G401 (cell line): ENCODE data around the gene AADACL3. TPM values are rescaled to one million over a fixed set of nuclear protein-coding genes. Genes with fewer than 3 reads are reported as not detected.
"Not testable (repeated sequence)": the region's sequence is repeated elsewhere in the genome, so short reads cannot be mapped to it uniquely, and the experiment has no call there.

ENCODE experiments used
- DNase-seq: peaks from one replicate; pipeline ENCODE4 v3.0.0-alpha.2; 2015; ENCODE audit warnings: low spot score
- in situ Hi-C: cut with HindIII; loops from 2 replicates; pipeline ENCODE4 v1.10.0; 2016; ENCODE audit warnings: low sequenced_read_pairs, mixed read lengths
- total RNA-seq: library from RNA; depleted of rRNA; stranded (reverse); fragments of >200 nt; shearing (Covaris generic); gene quantifications from 2 replicates; pipeline ENCODE4 v1.2.3, GENCODE V29; 2014; rRNA removed

AADACL3 gene, protein sequence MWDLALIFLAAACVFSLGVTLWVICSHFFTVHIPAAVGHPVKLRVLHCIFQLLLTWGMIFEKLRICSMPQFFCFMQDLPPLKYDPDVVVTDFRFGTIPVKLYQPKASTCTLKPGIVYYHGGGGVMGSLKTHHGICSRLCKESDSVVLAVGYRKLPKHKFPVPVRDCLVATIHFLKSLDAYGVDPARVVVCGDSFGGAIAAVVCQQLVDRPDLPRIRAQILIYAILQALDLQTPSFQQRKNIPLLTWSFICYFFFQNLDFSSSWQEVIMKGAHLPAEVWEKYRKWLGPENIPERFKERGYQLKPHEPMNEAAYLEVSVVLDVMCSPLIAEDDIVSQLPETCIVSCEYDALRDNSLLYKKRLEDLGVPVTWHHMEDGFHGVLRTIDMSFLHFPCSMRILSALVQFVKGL
- not detected in 2 replicates for total RNA-seq

DNA sequence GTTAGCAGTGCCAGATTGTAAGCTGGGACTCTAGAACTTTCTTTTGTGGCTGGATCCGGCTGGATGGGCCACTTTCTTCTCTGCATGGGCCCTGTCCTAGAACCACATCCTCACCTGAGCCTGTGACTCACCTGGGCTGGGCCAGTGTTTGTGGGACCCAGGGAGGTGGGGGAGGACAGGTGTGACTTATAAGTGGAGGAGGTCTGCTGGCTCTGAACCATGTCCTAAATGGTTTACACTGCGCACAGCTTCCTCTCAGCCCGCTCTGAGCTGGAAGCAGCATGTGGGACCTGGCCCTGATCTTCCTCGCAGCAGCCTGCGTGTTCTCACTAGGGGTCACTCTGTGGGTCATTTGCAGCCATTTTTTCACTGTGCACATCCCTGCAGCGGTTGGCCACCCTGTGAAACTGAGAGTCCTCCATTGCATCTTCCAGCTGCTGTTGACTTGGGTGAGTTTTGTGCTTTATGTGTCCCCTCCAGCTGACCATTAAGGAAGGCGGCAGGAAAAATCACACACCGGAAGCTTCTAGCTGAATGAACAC is at the start of gene AADACL3:
Gene AADACL3 (plus strand): TSS at position 215 of the 542 bp plus-strand sequence. CDS start 67 bp downstream, at position 282.
- in situ Hi-C loops, result no loop called here
- DNase-seq, result no peak

DNA sequence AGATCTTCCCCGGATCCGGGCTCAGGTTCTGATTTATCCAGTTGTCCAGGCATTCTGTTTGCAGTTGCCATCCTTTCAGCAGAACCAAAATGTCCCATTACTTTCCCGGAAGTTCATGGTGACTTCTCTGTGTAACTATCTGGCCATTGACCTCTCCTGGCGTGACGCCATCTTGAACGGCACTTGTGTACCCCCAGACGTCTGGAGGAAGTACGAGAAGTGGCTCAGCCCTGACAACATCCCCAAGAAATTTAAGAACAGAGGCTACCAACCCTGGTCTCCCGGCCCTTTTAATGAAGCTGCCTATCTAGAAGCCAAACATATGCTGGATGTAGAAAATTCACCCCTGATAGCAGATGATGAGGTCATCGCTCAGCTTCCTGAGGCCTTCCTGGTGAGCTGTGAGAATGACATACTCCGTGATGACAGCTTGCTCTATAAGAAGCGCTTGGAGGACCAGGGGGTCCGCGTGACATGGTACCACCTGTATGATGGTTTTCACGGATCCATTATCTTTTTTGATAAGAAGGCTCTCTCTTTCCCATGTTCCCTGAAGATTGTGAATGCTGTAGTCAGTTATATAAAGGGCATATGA is 49.7 kb upstream of the AADACL3 start:
- in situ Hi-C loops, result no loop called here
- no peak for DNase-seq

DNA sequence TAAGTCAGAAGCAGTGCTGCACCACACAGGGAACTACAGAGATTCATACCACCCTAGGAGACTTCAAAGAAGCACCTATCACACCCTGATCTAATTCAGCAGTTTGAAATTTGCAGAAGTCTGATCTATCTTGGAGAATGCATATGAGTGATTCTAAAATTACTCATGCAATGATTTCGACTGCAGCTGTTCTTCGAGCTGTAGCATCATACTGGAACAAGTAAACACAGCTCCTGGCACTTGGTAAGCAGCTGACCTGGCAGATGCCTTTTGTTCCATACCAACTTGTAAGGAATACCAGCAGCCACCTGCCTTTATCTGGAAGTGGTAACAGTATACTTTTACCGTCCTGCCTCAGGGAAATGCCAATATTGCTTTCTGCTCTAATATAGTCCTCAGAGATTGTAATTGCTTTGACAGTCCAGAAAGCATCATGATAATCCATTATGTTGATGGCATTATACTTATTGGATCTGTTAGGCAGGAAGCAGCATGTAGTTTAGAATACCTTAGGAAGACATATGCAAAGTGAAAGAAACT is 46.3 kb upstream of the AADACL3 start:
- in situ Hi-C loops, result no loop called here
- DNase-seq, result no peak

DNA sequence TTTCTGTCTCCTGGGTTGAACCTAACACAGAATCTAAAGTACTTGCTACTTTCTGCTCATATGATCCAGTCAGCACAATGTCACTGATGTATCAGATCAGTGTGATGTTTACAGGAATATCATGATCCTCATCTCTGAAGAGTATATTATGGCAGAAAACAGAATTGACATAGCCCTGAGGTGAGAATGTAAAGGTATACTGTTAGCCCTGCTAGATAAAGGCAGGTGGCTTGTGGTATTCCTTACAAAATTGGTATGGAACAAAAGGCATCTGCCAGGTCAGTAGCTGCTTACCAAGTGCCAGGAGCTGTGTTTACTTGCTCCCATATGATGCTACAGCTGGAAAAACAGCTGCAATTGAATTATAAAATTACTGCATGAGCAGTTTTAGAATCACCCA is 41.6 kb upstream of the AADACL3 start:
- DNase-seq, result no peak
- in situ Hi-C loops, result no loop called here

DNA sequence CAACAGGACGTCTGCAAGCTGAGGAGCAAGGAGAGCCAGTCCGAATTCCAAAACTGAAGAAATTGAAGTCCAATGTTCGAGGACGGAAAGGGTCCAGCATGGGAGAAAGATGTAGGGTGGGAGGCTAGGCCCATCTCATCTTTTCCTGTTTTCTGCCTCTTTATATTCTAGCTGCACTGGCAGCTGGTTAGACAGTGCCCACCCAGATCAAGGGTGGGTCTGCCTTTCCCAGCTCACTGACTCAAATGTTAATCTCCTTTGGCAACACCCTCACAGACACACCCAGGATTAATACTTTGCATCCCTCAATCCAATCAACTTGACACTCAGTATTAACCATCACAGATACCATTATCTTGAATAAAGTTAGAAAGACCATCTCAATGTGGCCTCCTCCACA is 39.8 kb upstream of the AADACL3 start:
- DNase-seq, in situ Hi-C loops: not testable (repeated sequence)

DNA sequence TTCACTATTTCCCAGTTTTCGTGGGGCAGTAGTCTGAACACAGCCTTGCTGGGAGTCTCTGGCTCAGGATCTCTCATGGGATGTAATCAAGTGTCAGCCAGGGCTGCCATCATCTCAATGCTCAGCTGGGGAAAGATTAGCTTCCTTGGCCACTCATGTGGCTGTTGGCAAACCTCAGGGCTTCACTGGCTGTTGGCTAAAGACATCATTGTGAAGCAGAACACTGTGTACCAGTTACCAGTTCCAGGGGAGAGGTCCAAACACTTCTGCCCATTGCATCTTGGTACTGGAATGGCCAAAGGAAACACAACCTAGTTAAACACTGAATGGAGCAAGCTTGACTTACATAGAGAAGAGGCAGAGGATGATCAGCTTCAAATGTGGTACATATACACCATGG is 38.3 kb upstream of the AADACL3 start:
- in situ Hi-C loops, result no loop called here

DNA sequence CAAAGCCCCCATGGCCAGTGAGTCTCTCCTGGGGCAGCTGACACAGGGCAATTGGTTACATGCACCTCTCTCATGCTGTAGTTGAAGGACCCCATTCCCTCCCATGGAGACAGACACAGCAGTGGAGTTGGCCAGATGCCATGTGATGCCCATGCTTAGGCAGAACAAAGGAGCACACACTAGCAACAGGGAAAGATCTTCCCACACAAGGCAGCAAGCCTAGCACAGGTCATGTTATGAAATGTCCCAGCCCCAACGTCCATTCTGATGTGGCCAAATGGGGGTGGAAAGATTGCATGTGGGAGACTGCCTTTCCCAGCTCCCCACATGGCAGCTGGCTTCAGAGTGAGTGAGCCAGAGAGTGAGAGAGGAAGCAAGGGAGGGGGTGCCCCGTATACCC is 37.6 kb upstream of the AADACL3 start:
- in situ Hi-C loops, result no loop called here
- DNase-seq, result no peak

More for the DNA sequence above, 38.3 kb upstream of the AADACL3 start:
- DNase-seq, result peak; percentile 1

DNA sequence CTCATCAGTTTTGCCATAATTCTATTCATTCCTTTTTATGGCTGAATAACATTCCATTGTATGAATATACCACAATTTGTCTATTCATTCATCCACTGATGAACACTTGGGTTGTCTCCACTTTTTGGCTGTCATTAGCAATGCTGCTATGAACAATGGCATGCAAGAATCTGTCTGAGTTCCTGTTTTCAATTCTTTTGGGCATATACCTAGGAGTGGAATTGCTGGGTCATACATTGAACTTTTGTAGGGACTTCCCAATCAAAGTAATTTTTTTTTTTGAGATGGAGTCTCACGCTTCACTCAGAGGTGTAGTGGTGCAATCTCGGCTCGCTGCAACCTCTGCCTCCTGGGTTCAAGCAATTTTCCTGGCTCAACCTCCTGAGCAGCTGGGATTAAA is 37.1 kb upstream of the AADACL3 start:
- in situ Hi-C loops, result no loop called here
- DNase-seq, result no peak

DNA sequence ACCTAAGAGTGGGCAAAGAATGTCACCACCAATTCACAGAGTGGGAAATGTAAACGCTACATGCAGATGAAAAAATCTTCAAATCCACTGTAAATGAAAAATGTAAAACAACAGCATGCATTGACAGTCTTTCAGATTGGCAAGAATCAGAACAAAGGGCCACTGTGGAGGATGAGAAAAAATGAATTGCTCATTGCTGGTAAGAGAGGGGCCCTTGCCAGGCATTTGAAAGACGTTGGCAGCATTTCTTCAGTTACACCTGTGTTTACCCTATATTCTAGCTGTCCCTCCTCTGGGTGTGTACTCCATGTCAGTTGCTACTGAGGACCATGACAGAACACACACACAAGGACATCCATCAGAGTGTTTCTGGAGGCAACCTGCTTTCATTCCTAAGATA is 25.8 kb upstream of the AADACL3 start:
- in situ Hi-C loops, result no loop called here
- DNase-seq, result no peak

DNA sequence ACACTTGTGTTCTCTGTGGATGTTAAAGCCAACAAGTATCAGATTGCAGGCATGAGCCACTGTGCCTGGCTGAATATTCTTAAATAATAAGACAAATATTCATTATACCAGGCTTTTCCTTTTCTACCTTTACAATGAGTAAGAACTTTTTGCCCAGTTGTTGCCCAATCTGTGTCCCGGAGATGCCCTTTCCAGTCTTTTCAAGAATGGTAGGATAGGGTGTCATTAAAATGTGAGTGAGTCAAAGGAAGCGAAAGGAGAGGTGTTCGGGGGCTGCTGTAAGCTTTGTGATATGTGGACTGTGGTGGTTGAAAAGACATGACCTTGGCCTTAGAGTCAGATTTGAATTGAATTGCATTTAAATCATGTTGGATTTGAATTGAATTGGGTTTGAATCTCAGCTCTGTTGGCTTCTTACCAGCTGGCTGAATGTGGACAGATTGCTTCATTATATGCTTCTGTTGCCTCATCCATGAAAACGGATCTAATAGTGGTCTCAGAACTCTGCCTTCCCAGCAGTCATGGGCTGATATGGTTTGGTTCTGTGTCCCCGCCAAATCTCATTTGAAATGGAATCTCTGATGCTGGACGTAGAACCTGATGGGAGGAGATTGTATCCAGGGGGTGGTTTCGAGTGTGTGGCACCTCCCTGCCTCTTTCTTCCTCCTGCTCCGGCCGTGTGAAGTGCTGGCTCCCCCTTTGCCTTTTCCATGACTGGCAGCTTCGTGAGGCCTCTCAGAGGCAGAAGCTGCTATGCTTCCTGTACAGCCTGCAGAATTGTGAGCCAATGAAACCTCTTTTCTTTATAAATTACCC is 22.7 kb upstream of the AADACL3 start:
- in situ Hi-C loops, result no loop called here
- DNase-seq, result no peak

DNA sequence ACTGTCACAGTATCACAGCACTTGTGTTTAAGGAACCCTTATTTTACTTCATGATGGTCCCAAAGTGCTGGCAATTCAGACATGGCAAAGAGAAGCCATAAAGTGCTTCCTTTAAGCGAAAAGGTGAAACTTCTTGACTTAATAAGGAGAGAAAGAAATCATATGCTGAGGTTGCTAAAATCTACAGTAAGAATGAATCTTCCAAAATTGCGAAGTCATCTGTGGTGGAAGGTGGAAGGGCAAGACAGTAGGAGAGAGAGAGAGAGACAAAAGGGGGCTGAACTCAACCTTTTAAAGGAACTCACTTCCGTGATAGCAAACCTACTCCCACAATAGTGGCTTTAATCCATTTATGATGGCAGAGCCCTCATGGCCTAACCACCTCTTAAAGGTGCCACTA is 19.3 kb upstream of the AADACL3 start:
- no peak for DNase-seq
- in situ Hi-C loops, result no loop called here

DNA sequence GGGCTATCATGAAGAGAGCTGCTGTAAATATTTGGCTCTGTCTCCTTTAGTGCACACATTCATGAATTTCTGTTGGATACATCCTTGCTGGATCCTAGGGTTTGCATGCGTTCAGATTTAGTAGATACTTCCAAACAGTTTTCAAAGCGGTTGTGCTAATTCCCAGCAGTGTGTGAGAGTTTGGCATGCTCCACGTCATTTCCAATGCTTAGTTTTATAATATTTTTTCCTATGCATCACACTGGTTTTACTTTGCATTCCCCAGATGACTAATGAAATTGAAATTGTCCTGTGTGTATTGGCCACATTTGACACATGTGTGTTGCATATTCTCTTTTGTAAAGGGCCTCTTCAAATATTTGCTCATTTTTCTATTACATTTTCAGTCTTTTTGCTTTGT is 18.5 kb upstream of the AADACL3 start:
- in situ Hi-C loops, result no loop called here
- no peak for DNase-seq

DNA sequence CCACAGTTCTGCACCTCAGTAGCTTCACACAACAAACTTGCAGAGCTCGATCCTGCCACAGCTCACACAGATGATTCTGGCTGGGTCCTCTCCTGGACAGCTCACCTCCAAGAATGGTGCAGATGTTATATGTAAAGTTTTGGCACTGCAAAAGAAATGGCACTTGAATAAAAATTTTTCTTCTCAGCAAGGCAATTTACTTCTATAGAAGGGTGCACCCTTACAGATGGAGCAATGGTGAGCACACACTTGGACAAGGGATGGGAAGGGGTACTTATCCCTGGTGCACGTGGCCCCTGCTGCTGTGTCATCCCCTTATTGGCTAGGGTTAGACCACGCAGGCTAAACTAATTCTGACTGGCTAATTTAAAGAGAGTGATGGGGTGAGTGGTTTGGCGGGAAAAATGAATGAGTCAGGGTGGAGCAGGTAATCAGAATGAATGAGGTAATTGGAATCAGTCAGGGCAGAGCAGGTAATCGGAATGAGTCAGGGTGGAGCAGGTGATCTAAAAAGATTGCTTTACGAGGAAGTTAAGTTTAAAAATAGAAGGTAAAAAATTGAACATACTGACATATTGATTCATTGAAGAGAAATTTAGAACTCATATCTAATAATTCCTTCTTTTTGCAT is 12.0 kb upstream of the AADACL3 start:
- in situ Hi-C loops, result no loop called here
- no peak for DNase-seq

DNA sequence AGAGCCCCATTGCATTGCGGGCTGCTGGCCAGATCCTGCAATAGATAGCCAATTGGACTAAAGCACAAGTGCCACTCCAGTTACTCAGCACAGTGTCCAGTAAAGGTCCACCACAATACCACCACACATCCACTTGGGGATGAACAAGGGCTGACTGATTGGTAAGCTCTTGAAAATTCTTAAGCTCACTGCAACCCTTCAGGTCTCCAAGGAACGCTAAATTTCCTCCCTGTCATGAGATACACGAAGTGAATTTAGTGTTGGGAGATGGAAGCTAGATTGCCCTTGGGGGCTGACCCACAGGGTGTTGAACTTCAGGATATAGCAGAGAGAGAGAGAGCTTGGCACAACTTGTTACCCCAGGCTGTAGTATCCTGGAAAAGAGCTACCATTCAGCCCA is 9.8 kb upstream of the AADACL3 start:
- in situ Hi-C loops, result no loop called here
- DNase-seq, result no peak

DNA sequence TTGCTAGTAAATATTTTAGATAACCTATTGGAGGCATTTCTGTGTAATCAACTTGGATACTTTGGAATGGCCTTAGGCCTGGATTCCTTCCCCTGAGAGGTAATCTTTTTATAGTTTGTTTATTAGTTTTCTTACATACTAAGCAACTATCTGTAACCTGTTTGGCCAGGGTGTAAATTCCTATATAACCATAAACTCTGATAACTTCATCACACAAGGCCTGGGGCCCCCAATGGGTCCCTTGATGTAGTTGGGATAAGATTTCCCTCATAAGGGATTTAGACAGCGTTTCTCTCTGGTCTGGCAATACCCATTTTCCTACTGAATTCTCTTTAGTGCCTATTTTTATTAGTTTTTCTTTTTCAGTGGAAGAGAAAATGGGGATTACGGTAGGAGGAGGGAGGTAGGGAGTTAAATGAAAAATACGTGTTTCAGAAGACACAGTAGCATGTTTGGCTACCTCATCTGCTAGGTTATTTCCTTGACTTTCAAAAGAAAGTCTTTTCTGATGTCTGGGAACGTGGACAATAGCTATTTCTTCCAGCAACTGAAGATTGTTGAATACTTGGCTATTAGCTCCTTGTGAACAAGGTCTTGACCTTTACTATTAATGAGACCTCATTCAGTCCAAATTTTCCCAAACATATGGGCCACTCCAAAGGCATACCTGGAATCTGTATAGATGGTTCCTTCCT is 7.4 kb upstream of the AADACL3 start:
- no peak for DNase-seq

DNA sequence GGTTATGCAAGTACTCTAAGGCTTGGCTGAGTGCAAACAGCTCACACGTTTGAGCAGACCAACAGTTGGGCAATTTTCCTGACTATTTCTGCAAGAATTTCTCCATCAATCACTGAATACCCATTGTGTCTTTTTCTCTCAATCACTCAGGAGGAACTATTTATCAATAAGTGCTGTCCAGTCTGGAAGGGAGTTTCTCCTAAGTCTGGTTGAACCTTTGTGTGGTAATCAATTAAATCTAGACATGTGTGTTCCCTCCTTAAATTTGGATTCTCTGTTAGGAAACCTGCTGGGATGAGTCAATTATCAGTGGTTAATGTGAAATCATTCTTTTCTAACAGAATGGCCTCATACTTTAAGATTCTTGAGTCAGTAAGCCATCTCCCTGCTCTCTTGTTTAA is 6.8 kb upstream of the AADACL3 start:
- in situ Hi-C loops, result no loop called here
- DNase-seq, result no peak

More for the DNA sequence above, 7.4 kb upstream of the AADACL3 start:
- in situ Hi-C loops, result no loop called here

DNA sequence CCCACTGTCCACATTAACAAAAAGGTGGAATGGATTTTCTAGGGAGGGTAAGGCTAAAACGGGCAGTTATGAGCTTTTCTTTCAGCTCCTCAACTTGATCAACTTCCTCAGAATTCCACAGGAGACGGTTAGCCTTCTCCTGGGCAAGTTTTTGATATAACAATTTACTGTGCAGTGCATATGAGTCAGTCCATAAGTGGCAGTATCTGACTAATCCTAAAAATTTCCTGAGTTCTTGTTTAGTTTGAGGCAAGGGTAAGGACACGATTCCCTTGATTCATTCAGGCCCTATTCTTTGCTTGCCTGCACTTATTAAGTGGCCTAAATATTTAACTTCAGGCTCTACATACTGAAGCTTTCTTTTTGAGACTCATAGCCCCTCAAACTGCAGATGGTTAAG is 6.2 kb upstream of the AADACL3 start:
- DNase-seq, result no peak
- in situ Hi-C loops, result no loop called here

DNA sequence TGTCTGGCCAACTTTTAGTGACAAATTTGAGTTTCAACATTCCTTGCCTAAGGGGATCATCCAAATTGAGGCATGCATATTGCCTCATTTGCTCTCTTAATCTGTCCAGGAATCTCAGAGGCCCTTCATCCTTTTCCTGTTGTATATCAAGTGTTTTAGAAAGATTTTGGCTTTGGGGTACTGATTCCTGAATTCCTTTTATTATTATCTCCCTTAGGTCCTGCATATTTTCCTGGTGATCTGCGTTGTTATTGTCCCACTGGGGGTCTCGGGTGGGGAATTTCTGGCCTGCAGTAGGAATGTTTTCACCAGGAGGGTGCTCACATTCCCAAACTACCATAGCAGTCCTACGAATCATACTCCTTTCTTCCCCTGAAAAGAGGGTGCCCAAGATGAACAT is 4.4 kb upstream of the AADACL3 start:
- in situ Hi-C loops, result no loop called here
- no peak for DNase-seq

DNA sequence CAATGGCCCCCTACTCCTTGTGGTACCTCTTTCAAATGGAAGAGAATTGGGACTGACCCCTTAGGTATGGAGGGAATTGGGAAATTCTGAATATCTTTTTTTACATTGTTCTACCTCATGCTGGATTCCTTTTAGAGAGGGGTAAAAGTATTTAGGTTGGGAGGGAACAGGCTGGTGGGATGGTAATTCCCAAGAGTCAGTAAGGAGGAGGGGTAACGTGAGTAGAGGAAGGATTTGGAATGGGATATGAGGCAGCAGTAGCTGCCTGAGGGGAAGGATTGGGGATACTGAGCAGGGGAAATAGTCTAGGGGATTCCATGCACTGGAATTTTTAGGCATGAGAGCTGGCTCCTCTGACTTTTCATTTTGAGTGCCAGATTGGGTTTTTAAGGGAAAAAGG is 3.8 kb upstream of the AADACL3 start:
- in situ Hi-C loops, result no loop called here
- DNase-seq, result peak; percentile 6
